CD4-positive, alpha-beta T cell treated with Interleukin-1 beta for 1 hour (primary cell): ENCODE data around the gene SLC51A.

Experiments
- DNase-seq, 2 donors: peaks; one replicate each; pipeline ENCODE4 v3.0.0-alpha.2; 2020 to 2022

The SLC51A gene

GRCh38 chr3:196217307-196218154, 1.2 kb downstream of the SLC51A start:
- DNase-seq: no peak

GRCh38 chr3:196218155-196218712, 1.9 kb downstream of the SLC51A start:
- no peak for DNase-seq

- peak; percentile 53 to 72 for DNase-seq
Observed at GRCh38 chr3:196219194-196219969, 3.0 kb downstream of the SLC51A start.

GRCh38 chr3:196219970-196220311, 3.6 kb downstream of the SLC51A start:
- no peak for DNase-seq

- DNase-seq: peak in 1 of 2 donors; percentile 40
Observed at GRCh38 chr3:196220587-196220986, 4.3 kb downstream of the SLC51A start.

GRCh38 chr3:196220991-196221390, 4.7 kb downstream of the SLC51A start:
- no peak for DNase-seq

GRCh38 chr3:196222876-196223595, 6.7 kb downstream of the SLC51A start:
- no peak for DNase-seq

GRCh38 chr3:196225086-196225485, 8.8 kb downstream of the SLC51A start:
- no peak for DNase-seq

GRCh38 chr3:196225763-196226364, 9.5 kb downstream of the SLC51A start:
- DNase-seq: no peak

GRCh38 chr3:196227121-196227561, 10.8 kb downstream of the SLC51A start:
- no peak for DNase-seq

GRCh38 chr3:196227629-196228493, 11.5 kb downstream of the SLC51A start:
- DNase-seq: no peak

GRCh38 chr3:196232154-196232881, 16.0 kb downstream of the SLC51A start:
- no peak for DNase-seq

GRCh38 chr3:196232882-196233251, 16.5 kb downstream of the SLC51A start:
- DNase-seq: no peak

GRCh38 chr3:196235452-196236122, 19.3 kb downstream of the SLC51A start:
- no peak for DNase-seq

- no peak for DNase-seq
Observed at GRCh38 chr3:196236223-196236622, 19.9 kb downstream of the SLC51A start.

- no peak for DNase-seq
Observed at GRCh38 chr3:196237203-196237602, 20.9 kb downstream of the SLC51A start.

- no peak for DNase-seq
Observed at GRCh38 chr3:196238612-196239560, 22.6 kb downstream of the SLC51A start.

GRCh38 chr3:196240424-196240823, 24.1 kb downstream of the SLC51A start:
- no peak for DNase-seq

GRCh38 chr3:196241704-196242103, 25.4 kb downstream of the SLC51A start:
- DNase-seq: no peak
